ENCODE results near the gene NUP37. TPM values are rescaled to one million over a fixed set of nuclear protein-coding genes. Genes with fewer than 3 reads are reported as not detected.
A peak's percentile ranks its signal among the peaks of the same experiment; 100 is the strongest.
"Not testable (repeated sequence)": the region's sequence is repeated elsewhere in the genome, so short reads cannot be mapped to it uniquely, and the experiment has no call there.

Gene NUP37
- total RNA-seq, 1 donor from 2014 or later = 20.4 TPM

GRCh38 chr12:102089228-102089835 lies 30.6 kb downstream of the NUP37 start:
- not testable (repeated sequence) for DNase-seq

DNA sequence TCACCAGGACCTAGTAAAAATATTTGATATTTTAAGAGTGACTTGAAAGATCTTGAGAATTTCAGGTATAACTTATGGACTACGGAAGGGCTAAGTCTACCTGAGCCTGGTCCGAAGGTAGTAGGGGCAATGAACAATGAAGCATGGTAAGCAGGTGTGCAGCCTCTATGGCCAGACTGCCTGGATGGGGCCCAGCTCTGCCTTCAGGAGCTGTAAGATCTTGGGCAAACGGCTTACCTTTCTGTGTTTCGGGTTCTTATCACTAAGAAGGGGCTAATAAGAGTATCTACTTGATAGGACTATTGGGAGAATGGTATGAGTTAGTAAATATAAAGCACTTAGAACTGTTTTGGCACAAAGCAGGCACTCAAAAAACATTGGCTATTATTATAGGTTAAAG lies 39.1 kb downstream of the NUP37 start:
- no peak for DNase-seq

DNA sequence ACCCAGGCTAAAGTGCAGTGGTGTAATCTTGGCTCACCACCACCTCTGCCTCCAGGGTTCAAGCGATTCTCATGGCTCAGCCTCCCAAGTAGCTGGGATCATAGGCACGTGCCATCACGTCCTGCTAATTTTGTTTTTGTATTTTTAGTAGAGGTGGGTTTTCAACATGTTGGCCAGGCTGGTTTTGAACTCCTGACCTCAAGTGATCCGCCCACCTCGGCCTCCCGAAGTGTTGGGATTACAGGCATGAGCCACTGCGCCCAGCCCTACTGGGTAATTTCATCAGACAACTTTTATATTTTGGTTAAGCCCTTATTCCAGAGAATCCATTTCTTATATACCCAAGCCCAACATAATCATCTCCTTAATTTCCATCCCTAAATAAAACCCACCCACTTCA lies 47.8 kb downstream of the NUP37 start:
- DNase-seq = not testable (repeated sequence)

DNA sequence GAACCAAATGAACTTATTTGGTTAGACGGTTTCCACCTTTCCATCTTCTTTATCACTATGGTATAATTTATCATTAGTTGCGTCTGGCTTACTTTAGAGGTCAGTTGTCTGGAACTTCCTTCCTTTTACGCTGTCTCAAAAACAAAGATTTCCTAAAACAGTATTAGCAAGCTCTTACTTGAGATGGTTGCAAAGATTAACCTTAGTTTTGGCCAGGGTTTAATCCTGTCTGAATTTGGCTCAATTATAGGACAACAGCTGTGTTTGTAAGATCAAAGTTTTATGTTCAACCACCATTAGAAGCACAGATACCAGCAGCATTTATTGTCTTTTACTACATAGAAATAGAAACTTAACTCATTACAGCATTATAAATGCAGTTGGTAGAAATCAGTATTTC lies 50.2 kb downstream of the NUP37 start:
- no peak for DNase-seq

DNA sequence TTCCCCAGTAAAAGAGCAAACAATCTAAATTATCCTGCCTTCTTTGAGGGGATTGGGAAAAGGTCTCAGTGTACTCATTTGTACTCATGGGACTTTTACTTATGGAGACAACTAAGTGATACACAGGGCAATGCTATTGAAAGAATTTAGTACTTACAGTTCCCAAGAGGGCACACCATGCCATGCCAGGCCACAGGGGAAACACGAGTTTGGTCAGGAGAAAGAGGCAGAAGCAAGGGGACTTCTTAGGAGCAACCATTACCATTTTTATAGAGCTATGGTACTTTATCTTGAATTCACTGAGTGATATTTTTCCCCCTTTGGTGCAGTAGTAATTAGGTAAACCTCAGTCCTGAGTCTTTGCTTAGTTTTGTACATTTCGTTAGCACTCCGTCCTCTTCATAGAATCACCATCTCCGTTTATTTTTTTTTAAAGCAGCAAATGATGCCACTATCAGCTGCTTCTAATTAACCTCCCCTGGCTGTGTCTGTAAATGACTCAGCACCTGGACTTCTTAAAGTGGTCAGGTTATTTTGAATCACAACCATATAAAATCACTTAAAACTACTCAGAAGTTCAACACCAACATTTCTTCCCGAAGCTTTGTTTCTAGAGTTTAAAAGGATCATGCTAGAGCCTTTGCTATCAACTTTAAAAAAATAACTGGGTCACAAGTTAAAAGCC lies 52.2 kb downstream of the NUP37 start:
- no peak for DNase-seq

DNA sequence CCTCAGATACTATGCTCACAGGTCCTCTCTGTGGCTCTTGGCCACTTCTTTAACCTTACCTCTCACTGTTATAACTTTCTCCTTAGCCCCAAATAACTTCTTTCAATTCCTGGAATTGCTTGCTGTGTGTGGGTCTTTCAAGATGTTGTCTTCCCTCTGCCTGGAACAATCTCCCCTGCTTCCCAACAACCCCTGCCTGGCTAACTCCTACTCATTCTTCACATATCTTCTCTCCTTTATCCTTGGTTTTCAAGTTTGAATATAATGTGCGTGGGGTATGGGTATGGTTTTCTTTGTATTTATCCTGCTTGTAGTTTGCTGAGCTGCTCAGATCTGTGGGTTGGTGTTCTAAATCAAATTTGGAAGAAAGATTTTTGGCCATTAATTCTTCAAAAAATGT lies 55.4 kb downstream of the NUP37 start:
- no peak for DNase-seq

- no peak for DNase-seq
These were observed 56.8 kb downstream of the NUP37 start for GRCh38 chr12:102063069-102063468.

GRCh38 chr12:102062419-102062806 lies 57.5 kb downstream of the NUP37 start:
- DNase-seq = no peak

GRCh38 chr12:102061560-102062418 lies 58.1 kb downstream of the NUP37 start, which contains the start of gene WASHC3:
Gene WASHC3, minus strand, starts transcription at chr12:102061991. Its CDS starts 29 bp downstream, at chr12:102061962.
- peak; percentile 97 for DNase-seq

DNA sequence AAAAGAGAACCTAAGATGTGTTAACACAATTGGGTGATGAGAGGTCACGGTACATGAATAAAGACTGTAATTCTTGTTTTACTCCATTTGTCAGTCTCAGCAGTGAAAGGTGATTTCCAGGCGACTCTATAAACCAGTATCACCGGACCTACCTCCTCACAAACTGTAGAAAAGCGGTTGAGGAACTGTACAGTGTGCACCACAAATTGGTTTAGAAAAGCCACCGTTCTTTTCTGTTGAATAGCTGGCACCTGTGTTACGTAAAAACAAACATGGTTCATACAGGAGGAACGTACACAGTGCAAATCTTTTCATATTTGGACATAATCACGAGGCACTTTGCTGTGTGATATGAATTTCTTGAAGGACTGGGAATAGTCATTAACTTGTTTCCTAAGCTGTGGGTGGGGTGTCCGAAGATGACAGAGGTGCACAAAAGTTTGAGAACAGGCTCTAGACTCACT lies 58.8 kb downstream of the NUP37 start:
- DNase-seq = peak; percentile 16

- DNase-seq = no peak
These were observed 60.6 kb downstream of the NUP37 start for GRCh38 chr12:102059343-102059742.

DNA sequence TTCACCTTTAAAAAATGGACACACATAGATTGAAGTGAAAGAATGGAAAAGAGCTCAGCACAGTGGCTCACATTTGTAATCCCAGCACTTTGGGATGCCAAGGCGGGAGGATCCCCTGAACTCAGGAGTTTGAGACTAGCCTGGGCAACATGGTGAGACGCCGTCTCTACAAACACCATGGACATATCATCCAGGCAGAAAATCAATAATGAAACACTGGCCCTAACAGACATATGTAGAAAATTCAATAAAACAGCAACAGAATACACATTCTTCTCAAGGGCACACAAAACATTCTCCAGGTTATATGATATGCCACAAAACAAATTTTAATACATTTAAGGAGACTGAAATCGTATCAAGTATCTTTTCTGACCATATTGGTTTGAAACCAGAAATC lies 65.6 kb downstream of the NUP37 start:
- no peak for DNase-seq

GRCh38 chr12:102053062-102053349 lies 66.9 kb downstream of the NUP37 start:
- DNase-seq = no peak

- DNase-seq = no peak
These were observed 67.5 kb downstream of the NUP37 start for GRCh38 chr12:102052192-102053061.

GRCh38 chr12:102051431-102051965 lies 68.4 kb downstream of the NUP37 start:
- DNase-seq = no peak

- DNase-seq = no peak
These were observed 69.1 kb downstream of the NUP37 start for GRCh38 chr12:102050660-102051430.

DNA sequence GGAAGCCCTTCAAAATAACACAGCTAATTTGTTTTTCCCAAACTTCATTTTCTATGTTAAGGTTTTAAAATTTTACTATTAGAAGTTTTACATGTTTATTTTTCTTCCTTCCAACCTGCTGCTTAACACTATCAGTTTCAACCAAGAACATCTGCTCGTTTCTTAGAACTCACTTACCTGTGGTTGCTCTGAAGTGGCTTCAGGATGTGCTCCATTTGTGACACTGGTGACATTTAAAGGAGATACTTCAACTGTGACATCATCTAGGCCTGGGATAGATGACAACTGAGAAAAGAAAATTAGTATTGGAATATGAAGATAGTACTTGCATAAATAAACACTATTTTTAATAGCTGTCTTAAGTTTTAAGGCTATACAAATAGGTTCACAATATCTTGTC lies 76.0 kb downstream of the NUP37 start:
- no peak for DNase-seq

GRCh38 chr12:102033991-102034745 lies 85.7 kb downstream of the NUP37 start:
- DNase-seq = no peak

DNA sequence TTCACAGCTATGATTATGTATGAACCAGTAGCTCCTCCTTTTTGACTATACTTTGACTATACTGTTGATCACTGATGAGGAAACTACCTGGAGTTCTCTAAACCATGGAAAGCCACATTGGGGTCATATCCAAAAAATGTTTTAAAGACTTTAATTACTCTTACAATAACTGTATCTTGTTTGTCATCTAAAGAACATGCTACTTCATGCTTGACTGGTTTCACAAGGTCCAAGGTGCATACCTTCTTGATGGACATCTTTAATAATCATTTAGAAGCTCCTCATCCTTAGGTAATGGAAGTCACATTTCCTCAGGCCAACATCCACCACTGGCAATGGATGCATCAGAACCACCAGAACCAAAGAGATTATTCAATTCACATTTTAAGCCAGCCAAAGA lies 88.1 kb downstream of the NUP37 start:
- DNase-seq = no peak

- no peak for DNase-seq
These were observed 90.8 kb downstream of the NUP37 start for GRCh38 chr12:102029141-102029540.
